Naive thymus-derived CD4-positive, alpha-beta T cell (primary cell): Measurements from ENCODE around the gene MAG. TPM values are rescaled to one million over a fixed set of nuclear protein-coding genes. Genes with fewer than 3 reads are reported as not detected.

Experiments
- ATAC-seq: fragments of 150-1000 bp; cut with Tn5 transposase; 2 replicates; pipeline ENCODE4 v1.10.0; 2021; ENCODE audit warnings: mild to moderate bottlenecking, moderate library complexity
- CTCF ChIA-PET: fragments of 350-600 bp; sonication (Branson Sonifier 250); formaldehyde crosslinking; loops from one replicate; lab custom pipeline; 2021; ENCODE audit warnings: antibody characterized with exemption; lab: Charles Lee
- POLR2A ChIA-PET: fragments of 350-600 bp; sonication (Branson Sonifier 250); formaldehyde crosslinking; loops from one replicate; lab custom pipeline; 2021; ENCODE audit warnings: antibody characterized with exemption, inconsistent platforms; lab: Charles Lee
- DNase-seq, 9 donors: peaks; one replicate each; pipeline versions ENCODE4 v3.0.0 to v3.0.0-alpha.2; 2020 to 2022; ENCODE audit warnings: mixed read lengths in 1 of 9
- H3K27ac ChIP-seq: one replicate; pipeline ENCODE4 v1.7.0; 2013; ENCODE audit warnings: mild to moderate bottlenecking, low read depth, low read length, moderate library complexity
- H3K27me3 ChIP-seq, 2 donors: one replicate each; pipeline ENCODE4 v1.7.0; 2013; ENCODE audit warnings: low read length in 2 of 2, mild to moderate bottlenecking in 2 of 2, moderate library complexity in 2 of 2; ENCODE audit not compliant: control insufficient read depth in 2 of 2, insufficient read depth in 2 of 2
- H3K36me3 ChIP-seq, 3 experiments: 1 replicate in 2 of 3; 2 replicates in 1 of 3; pipeline ENCODE4 v1.7.0; 2013; ENCODE audit warnings: low read length in 3 of 3, mild to moderate bottlenecking in 3 of 3, moderate library complexity in 1 of 3; ENCODE audit not compliant: insufficient read depth in 3 of 3, control insufficient read depth in 2 of 3
- H3K4me1 ChIP-seq, 2 donors: one replicate each; pipeline ENCODE4 v1.7.0; 2013; ENCODE audit warnings: low read length in 2 of 2, mild to moderate bottlenecking in 2 of 2, moderate library complexity in 1 of 2; ENCODE audit not compliant: control insufficient read depth in 2 of 2, insufficient read depth in 2 of 2
- H3K4me3 ChIP-seq: 2 replicates; pipeline ENCODE4 v1.7.0; 2013; ENCODE audit warnings: mild to moderate bottlenecking, low read length
- H3K9me3 ChIP-seq, 3 experiments: 1 replicate in 2 of 3; 2 replicates in 1 of 3; pipeline ENCODE4 v1.7.0; 2013; ENCODE audit warnings: low read length in 3 of 3; ENCODE audit not compliant: control insufficient read depth in 2 of 3
- H3K27ac Mint-ChIP-seq, 9 donors: one replicate each; pipeline ENCODE4 v1.8.0; 2020 to 2022; ENCODE audit warnings: mixed read lengths in 9 of 9, mild to moderate bottlenecking in 8 of 9, moderate library complexity in 5 of 9, inconsistent platforms in 2 of 9
- H3K27me3 Mint-ChIP-seq, 5 donors: one replicate each; pipeline ENCODE4 v1.8.0; 2021 to 2022; ENCODE audit warnings: mixed read lengths in 5 of 5, mild to moderate bottlenecking in 1 of 5
- H3K36me3 Mint-ChIP-seq, 5 donors: one replicate each; pipeline ENCODE4 v1.8.0; 2020 to 2022; ENCODE audit warnings: mixed read lengths in 5 of 5, mild to moderate bottlenecking in 3 of 5, inconsistent platforms in 1 of 5
- H3K4me1 Mint-ChIP-seq, 7 donors: one replicate each; pipeline ENCODE4 v1.8.0; 2020 to 2022; ENCODE audit warnings: mixed read lengths in 7 of 7, mild to moderate bottlenecking in 3 of 7, inconsistent platforms in 1 of 7
- H3K4me3 Mint-ChIP-seq, 10 donors: one replicate each; pipeline ENCODE4 v1.8.0; 2020 to 2022; ENCODE audit warnings: mild to moderate bottlenecking in 10 of 10, mixed read lengths in 10 of 10, moderate library complexity in 6 of 10, inconsistent platforms in 2 of 10
- H3K9me3 Mint-ChIP-seq, 11 donors: one replicate each; pipeline ENCODE4 v1.8.0; 2020 to 2022; ENCODE audit warnings: mixed read lengths in 11 of 11, mild to moderate bottlenecking in 4 of 11, inconsistent platforms in 1 of 11, moderate library complexity in 1 of 11
- intact Hi-C, 2 donors: fragments of 100-400 bp; cut with micrococcal nuclease; formaldehyde crosslinking; loops; one replicate each; pipeline ENCODE4 v1.15.1; 2023
- polyA plus RNA-seq, 2 donors: library from polyadenylated mRNA; unstranded; fragments of 300-500 nt; fragmentation: Illumina TruSeq; gene quantifications; one replicate each; pipeline ENCODE4 v1.2.3, GENCODE V29; 2021
- total RNA-seq, 6 experiments: library from RNA in 5 of 6; stranded (reverse) in 5 of 6; gene quantifications; 1 replicate in 5 of 6; 2 replicates in 1 of 6; pipeline ENCODE4 v1.2.3 and lab custom pipeline; 2021 to 2026

MAG gene, protein sequence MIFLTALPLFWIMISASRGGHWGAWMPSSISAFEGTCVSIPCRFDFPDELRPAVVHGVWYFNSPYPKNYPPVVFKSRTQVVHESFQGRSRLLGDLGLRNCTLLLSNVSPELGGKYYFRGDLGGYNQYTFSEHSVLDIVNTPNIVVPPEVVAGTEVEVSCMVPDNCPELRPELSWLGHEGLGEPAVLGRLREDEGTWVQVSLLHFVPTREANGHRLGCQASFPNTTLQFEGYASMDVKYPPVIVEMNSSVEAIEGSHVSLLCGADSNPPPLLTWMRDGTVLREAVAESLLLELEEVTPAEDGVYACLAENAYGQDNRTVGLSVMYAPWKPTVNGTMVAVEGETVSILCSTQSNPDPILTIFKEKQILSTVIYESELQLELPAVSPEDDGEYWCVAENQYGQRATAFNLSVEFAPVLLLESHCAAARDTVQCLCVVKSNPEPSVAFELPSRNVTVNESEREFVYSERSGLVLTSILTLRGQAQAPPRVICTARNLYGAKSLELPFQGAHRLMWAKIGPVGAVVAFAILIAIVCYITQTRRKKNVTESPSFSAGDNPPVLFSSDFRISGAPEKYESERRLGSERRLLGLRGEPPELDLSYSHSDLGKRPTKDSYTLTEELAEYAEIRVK
- total RNA-seq (under 1 TPM in 1 of 5 experiments, not detected in 4; 0.29 TPM), polyA plus RNA-seq (under 1 TPM in 1 of 2 donors, not detected in 1; 0.31 TPM), total RNA-seq (lab: John Stamatoyannopoulos, UW) (not detected)

DNA sequence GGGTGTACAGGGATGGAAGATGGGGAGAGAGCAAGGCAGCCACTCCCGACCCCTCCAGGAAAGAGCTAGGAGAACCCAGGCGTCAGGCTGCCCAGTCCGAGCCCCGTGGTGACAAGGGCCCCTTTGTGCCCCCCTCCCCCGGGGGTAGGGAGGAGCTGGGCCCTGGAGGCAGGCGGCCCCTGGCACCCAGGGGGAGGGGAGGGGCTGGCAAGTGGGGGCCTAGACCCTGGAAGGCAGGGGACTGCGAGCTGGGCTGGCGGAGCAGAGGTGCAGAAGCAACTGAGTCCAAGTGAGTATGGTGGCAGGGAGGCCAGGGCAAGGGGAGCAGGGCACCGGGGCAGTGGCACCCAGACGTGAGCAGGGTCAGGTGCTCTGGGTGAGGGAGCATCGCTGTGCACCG is at the start of gene MAG:
Gene MAG, plus strand, starts transcription at position 246 of the 400 bp plus-strand sequence. CDS start 3,248 bp downstream, outside the sequence.
- H3K36me3 Mint-ChIP-seq = no peaks in the 10 kb centered on the region
- no peak for ATAC-seq

DNA sequence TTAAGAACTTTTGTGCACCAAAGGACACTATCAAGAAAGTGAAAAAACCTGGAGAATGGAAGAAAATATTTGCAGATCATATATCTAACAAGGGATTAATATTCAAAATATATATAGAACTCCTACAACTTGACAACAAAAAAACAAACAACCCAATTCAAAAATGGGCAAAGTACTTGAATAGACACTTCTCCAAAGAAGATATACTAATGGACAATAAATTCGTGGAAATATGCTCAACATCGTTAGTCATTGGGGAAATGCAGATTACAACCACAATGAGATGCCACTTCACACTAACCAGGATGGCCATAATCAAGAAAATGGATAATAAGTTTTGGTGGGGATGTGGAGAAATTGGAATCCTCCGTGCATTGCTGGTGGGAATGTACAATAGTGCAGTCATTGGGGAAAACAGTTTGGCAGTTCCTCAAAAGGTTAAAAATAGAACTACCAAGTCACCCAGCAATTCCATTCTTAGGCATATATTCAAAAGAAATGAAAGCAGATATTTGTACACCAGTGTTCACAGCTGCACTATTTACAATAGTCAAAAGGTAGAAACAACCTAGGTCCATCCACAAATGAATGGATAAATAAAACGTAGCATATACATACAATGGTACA is 45.4 kb upstream of the MAG start:
- Histone ChIP-seq H3K36me3 (no peaks in the 10 kb centered on the region), H3K4me3 (no peak overlapping the region), H3K27ac (no peak overlapping the region), H3K9me3 (peaks cover 0 to 4% (median 3%) of the 10 kb centered on the region in 3 experiments), H3K4me1 (peaks cover 0 to 4% of the 10 kb centered on the region in 2 donors), H3K27me3 (no peaks in the 10 kb centered on the region)
- ChIA-PET CTCF (no interaction called here), POLR2A (no interaction called here)
- peaks cover 18 to 36% (median 34%) of the 10 kb centered on the region in 7 donors for H3K4me1 Mint-ChIP-seq
- peak overlapping the region in 8 of 10 donors; percentile 42 to 92 (median 88) for H3K4me3 Mint-ChIP-seq
- DNase-seq = no peak
- peaks cover 3 to 13% (median 8%) of the 10 kb centered on the region in 5 donors for H3K36me3 Mint-ChIP-seq
- H3K27ac Mint-ChIP-seq = peak overlapping the region in 4 of 9 donors; percentile 85 to 90 (median 89)
- ATAC-seq = no peak
- H3K9me3 Mint-ChIP-seq = peaks cover 0 to 23% (median 9%) of the 10 kb centered on the region in 11 donors
- peaks cover 0 to 70% (median 5%) of the 10 kb centered on the region in 5 donors for H3K27me3 Mint-ChIP-seq
- intact Hi-C loops = loop anchor here in 1 of 2 donors (1.0 kb wide), 2 partner anchors 222 to 249 kb away; no protein-coding TSS in a partner anchor

More for the DNA sequence above, at the start of gene MAG:
- Histone ChIP-seq H3K9me3 (no peaks in the 10 kb centered on the region), H3K36me3 (no peaks in the 10 kb centered on the region), H3K4me1 (peaks cover 0 to 12% of the 10 kb centered on the region in 2 donors), H3K27me3 (no peaks in the 10 kb centered on the region), H3K27ac (no peak within 1 kb of the TSS), H3K4me3 (no peak within 1 kb of the TSS)
- CTCF ChIA-PET = no interaction called here
- Mint-ChIP-seq H3K27ac (peak within 1 kb of the TSS in 1 of 9 donors; percentile 31), H3K4me1 (peaks cover 0 to 11% (median 2%) of the 10 kb centered on the region in 7 donors), H3K9me3 (no peaks in the 10 kb centered on the region), H3K27me3 (peaks cover 0 to 5% (median 0%) of the 10 kb centered on the region in 5 donors), H3K4me3 (no peak within 1 kb of the TSS)
- intact Hi-C loops = no loop called here
- POLR2A ChIA-PET = no interaction called here
- no peak for DNase-seq

DNA sequence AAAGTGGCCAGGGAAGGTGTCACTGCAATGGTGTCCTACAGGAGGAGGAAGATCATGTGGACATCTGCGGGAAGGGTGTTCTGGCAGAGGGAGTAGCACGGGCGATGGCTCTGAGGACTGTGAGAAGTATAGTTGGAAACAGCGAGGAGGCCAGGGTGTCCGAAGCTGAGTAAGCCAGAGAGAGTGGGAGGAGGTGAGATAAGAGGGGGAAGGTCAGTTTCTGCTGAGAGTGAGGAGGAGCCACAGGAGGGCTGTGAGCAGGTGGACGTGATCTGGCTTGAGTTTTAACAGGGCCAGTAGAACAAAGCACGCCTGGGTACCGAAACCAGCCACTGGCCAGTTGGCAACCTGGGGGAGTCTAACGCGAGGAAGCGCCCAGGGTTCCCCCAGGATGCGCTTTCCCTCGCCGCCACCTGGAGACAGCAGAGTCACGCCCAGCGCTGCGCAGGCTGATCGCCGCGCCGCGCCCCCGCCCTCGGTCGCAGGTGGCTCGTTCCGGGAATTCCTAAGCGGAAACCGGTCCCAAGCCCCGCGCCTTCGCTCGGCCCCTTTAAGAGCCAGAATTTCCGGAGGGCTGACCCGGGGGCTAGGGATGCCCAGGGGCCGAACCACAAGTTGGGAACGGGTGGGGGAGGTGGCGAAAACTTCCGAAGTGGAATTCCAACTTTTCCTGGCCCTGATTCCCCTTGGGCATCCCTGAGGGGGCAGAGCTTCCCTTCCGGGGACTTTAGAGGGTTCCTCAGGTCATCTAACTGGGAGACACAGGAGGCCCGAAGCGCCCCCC is 44.2 kb upstream of the MAG start:
- H3K9me3 ChIP-seq = no peaks in the 10 kb centered on the region
- no peaks in the 10 kb centered on the region for H3K36me3 ChIP-seq
- POLR2A ChIA-PET = interaction anchor here (0.6 to 1.2 kb wide), 3 partner anchors 36 to 201 kb away, joined by 3 to 10 read pairs (median 3); no protein-coding TSS in a partner anchor
- Mint-ChIP-seq H3K9me3 (peaks cover 0 to 18% (median 6%) of the 10 kb centered on the region in 11 donors), H3K36me3 (peaks cover 0 to 9% (median 7%) of the 10 kb centered on the region in 5 donors), H3K4me3 (peak overlapping the region; percentile 87 to 92 (median 92)), H3K27ac (peak overlapping the region; percentile 64 to 95 (median 90)), H3K27me3 (peaks cover 0 to 66% (median 5%) of the 10 kb centered on the region in 5 donors), H3K4me1 (peaks cover 18 to 41% (median 33%) of the 10 kb centered on the region in 7 donors)
- DNase-seq (peak in 4 of 9 donors; percentile 33 to 52 (median 39)), ATAC-seq (peak; percentile 63)
- peak overlapping the region; percentile 81 for H3K4me3 ChIP-seq
- H3K27ac ChIP-seq = peak overlapping the region; percentile 63
- no peaks in the 10 kb centered on the region for H3K27me3 ChIP-seq
- intact Hi-C loops = loop anchor here in 1 of 2 donors (1.0 kb wide), 5 partner anchors 21 to 248 kb away; partner anchors contain the start of gene USF2
- CTCF ChIA-PET = interaction anchor here (1.1 kb wide), 1 partner anchor 240 kb away, joined by 4 read pairs; no protein-coding TSS in a partner anchor
- peaks cover 0 to 4% of the 10 kb centered on the region in 2 donors for H3K4me1 ChIP-seq

DNA sequence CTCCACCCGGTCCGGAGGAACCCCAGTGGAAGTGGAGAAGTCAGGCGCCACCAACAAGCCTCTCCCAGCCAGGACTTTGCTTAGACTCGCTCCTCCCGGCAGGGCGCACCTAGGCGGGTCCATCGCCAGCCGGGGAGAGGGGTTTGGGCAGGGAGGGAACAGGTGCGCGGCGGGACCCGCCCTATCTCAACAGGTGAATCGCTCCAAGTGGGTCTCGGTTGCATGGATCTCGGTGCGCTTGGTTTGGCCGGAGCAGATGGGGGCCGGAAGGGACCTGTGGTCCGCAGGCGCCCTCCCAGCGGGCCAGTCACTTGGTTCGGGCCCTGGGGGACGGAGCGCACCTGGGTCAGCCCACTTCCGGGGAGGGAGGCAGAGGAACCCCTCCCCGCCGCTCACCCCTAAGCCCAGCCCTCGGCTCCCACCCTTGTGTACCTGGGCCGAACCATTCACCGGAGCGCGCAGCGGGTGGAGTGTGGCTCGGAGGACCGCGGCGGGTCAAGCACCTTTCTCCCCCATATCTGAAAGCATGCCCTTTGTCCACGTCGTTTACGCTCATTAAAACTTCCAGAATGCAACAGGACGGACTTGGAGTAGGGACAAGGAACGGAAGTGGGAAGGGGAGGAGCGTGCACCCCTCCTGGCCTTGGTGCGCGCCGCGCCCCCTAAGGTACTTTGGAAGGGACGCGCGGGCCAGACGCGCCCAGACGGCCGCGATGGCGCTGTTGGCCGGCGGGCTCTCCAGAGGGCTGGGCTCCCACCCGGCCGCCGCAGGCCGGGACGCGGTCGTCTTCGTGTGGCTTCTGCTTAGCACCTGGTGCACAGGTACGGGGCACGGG is 43.4 kb upstream of the MAG start, which contains the start of gene LSR:
Gene LSR, plus strand, starts transcription at position 693 of the 836 bp plus-strand sequence. Its CDS starts 21 bp downstream, at position 714.
- H3K36me3 ChIP-seq = no peaks in the 10 kb centered on the region
- CTCF ChIA-PET = interaction anchor here (1.1 kb wide), 1 partner anchor 239 kb away, joined by 4 read pairs; no protein-coding TSS in a partner anchor
- peak; percentile 40 to 77 (median 71) for DNase-seq
- intact Hi-C loops = loop anchor here in 1 of 2 donors (1.0 kb wide), 3 partner anchors 20 to 107 kb away; partner anchors contain the start of gene USF2
- POLR2A ChIA-PET = interaction anchor here (1.0 to 1.2 kb wide), 2 partner anchors 37 to 43 kb away, joined by 3 to 10 read pairs; no protein-coding TSS in a partner anchor
- Mint-ChIP-seq H3K27me3 (peaks cover 0 to 57% (median 5%) of the 10 kb centered on the region in 5 donors), H3K36me3 (peaks cover 0 to 11% (median 7%) of the 10 kb centered on the region in 5 donors), H3K27ac (peak within 1 kb of the TSS; percentile 65 to 95 (median 90)), H3K9me3 (peaks cover 0 to 14% (median 4%) of the 10 kb centered on the region in 11 donors), H3K4me1 (peaks cover 18 to 41% (median 33%) of the 10 kb centered on the region in 7 donors), H3K4me3 (peak within 1 kb of the TSS; percentile 87 to 92 (median 92))
- peaks cover 0 to 4% of the 10 kb centered on the region in 2 donors for H3K4me1 ChIP-seq
- peak within 1 kb of the TSS; percentile 63 for H3K27ac ChIP-seq
- peak within 1 kb of the TSS; percentile 81 for H3K4me3 ChIP-seq
- H3K27me3 ChIP-seq = no peaks in the 10 kb centered on the region
- no peaks in the 10 kb centered on the region for H3K9me3 ChIP-seq
- peak; percentile 92 for ATAC-seq
